Ishikawa (cell line): ENCODE measurements around the gene JAG2.

ENCODE experiments used
- EP300 ChIP-seq: IDR thresholded peaks from 2 replicates; pipeline ENCODE4 v1.6.1; 2012; ENCODE audit warnings: borderline replicate concordance
- FOXM1 ChIP-seq: IDR thresholded peaks from 2 replicates; pipeline ENCODE4 v1.6.1; 2012; ENCODE audit warnings: low read depth, borderline replicate concordance
- RAD21 ChIP-seq: IDR thresholded peaks from 2 replicates; pipeline ENCODE4 v1.6.1; 2012; ENCODE audit warnings: low read depth
- TAF1 ChIP-seq: IDR thresholded peaks from 2 replicates; pipeline ENCODE4 v1.6.1; 2012; ENCODE audit warnings: low read depth, mild to moderate bottlenecking
- TCF12 ChIP-seq: IDR thresholded peaks from 2 replicates; pipeline ENCODE4 v1.6.1; 2012; ENCODE audit warnings: low read depth
- TEAD4 ChIP-seq: IDR thresholded peaks from 2 replicates; pipeline ENCODE4 v1.6.1; 2012
- YY1 ChIP-seq: IDR thresholded peaks from 2 replicates; pipeline ENCODE4 v1.6.1; 2012; ENCODE audit warnings: low read depth
- TF ChIP-seq, protein P1 (sequence below): IDR thresholded peaks from 2 replicates; pipeline ENCODE4 v1.6.1; 2012; ENCODE audit warnings: low read depth, mild to moderate bottlenecking

DNA sequence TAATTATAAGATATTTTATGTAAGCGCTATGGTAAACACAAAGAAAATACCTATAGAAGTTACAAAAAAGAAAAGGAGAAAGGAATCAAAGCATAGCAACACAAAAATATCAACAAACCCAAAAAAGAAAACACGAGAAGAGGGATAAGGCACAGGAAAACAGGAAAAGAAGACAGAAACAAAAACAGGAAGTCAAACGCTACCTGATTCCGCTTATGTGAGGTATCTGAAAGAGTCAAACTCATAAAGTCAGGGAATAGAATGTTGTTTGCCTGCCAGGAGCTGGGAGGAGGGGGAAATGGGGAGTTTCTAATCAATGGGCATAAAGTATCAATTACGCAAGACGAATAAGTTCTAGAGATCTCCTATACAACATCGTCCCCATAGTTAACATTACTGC, 63.4 kb downstream of the JAG2 start:
- TF ChIP-seq, protein P1, sequence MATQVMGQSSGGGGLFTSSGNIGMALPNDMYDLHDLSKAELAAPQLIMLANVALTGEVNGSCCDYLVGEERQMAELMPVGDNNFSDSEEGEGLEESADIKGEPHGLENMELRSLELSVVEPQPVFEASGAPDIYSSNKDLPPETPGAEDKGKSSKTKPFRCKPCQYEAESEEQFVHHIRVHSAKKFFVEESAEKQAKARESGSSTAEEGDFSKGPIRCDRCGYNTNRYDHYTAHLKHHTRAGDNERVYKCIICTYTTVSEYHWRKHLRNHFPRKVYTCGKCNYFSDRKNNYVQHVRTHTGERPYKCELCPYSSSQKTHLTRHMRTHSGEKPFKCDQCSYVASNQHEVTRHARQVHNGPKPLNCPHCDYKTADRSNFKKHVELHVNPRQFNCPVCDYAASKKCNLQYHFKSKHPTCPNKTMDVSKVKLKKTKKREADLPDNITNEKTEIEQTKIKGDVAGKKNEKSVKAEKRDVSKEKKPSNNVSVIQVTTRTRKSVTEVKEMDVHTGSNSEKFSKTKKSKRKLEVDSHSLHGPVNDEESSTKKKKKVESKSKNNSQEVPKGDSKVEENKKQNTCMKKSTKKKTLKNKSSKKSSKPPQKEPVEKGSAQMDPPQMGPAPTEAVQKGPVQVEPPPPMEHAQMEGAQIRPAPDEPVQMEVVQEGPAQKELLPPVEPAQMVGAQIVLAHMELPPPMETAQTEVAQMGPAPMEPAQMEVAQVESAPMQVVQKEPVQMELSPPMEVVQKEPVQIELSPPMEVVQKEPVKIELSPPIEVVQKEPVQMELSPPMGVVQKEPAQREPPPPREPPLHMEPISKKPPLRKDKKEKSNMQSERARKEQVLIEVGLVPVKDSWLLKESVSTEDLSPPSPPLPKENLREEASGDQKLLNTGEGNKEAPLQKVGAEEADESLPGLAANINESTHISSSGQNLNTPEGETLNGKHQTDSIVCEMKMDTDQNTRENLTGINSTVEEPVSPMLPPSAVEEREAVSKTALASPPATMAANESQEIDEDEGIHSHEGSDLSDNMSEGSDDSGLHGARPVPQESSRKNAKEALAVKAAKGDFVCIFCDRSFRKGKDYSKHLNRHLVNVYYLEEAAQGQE, result no peak
- TF ChIP-seq EP300 (no peak), RAD21 (no peak), TAF1 (no peak), FOXM1 (no peak), TCF12 (no peak), YY1 (no peak), TEAD4 (no peak)
